Subcutaneous adipose tissue (tissue), 4 donors: ENCODE results near the gene KLF1. TPM values are rescaled to one million over a fixed set of nuclear protein-coding genes. Genes with fewer than 3 reads are reported as not detected.

Experiments used
- CTCF ChIP-seq: fragments of 450-650 bp; IDR thresholded peaks from one replicate; pipeline ENCODE4 v1.5.1; 2016; ENCODE audit warnings: low read depth, mild to moderate bottlenecking, control low read depth, antibody characterized with exemption, moderate library complexity
- total RNA-seq, 4 donors: library from RNA; depleted of rRNA; stranded (reverse); fragments of >200 nt; gene quantifications; one replicate each; pipeline ENCODE4 v1.1.0, GENCODE V29; 2016

Gene KLF1
- total RNA-seq, 4 donors from 2014 or later = not detected

DNA sequence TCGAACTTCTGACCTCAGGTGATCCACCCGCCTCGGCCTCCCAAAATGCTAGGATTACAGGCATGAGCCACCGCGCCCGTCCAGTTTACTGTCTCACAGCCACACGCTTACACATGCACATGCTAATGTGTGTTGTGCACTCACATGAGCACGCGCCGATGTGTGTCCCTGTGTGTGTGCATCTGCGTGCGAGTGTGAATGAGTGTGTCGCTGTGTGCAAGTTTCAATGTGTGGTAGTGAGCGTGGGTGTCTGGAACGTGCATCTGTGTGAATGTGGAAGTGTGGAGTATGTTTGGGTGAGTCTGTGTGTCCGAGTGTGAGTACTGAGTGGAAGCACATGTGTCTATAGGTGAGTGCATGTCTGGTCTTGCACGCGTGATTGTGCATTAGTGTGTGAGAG lies 44.5 kb downstream of the KLF1 start:
- TF ChIP-seq CTCF = no peak

DNA sequence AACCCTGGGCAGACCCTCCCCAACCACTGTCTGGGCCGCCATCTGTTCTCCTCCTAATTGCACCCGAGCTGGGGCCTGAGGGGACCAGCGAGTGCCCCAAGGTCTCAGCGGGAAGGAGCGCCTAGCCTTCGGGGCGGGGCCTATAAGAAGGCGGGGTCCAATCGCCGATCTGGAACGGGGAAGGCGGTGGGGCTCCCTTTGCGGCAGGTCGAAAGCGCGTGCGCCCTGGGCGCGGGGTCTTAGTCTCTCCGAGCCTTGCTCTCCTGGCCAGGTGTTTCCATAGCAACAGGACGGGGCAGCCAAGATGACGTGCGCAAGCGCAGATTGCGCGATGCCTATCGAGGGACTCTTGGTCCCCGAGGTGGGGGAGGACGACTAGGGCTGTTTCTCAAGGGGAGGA lies 45.9 kb downstream of the KLF1 start:
- TF ChIP-seq CTCF = no peak

- no peak for TF ChIP-seq CTCF
Measured at GRCh38 chr19:12840091-12841079, 46.6 kb downstream of the KLF1 start.

- no peak for TF ChIP-seq CTCF
Measured at GRCh38 chr19:12838886-12839756, 47.9 kb downstream of the KLF1 start.

GRCh38 chr19:12838182-12838885 lies 48.7 kb downstream of the KLF1 start, which contains the start of gene MAST1:
MAST1 (plus strand) TSS chr19:12838515; CDS start chr19:12838573, 58 bp downstream.
- no peak for TF ChIP-seq CTCF

DNA sequence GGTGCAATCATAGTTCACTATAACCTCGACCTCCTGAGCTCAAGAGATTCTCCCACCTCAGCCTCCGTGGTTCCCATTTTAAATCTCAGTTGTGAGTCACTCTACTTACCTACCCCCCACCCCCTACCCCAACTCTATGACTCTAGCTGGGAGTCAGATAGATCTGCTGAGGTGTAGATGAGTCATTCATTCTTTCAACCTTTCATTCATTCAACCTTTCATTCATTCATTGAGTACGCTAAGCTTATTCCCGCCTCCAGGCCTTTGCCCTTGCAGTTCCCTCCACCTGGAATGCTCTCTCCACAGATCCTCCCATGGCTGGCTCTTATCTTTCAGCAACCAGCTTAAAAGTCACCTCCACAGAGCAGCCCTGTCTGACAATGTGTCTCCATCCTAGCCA lies 49.8 kb downstream of the KLF1 start:
- no peak for TF ChIP-seq CTCF

- no peak for TF ChIP-seq CTCF
Measured at GRCh38 chr19:12836529-12836863, 50.5 kb downstream of the KLF1 start.
